ENCODE results near the gene S100A2.

S100A2 gene

GRCh38 chr1:153515504-153516394 is 49.9 kb downstream of the S100A2 start:
- DNase-seq (ENCODE audit: low read depth), result no peak
- no peak for TF ChIP-seq CTCF (IDR thresholded peaks at IDR 0.05; ENCODE audit: control insufficient read depth, insufficient read depth, low read depth, low read length, missing control alignments)
- H3K4me3 ChIP-seq (ENCODE audit: control insufficient read depth, low read depth, low read length), result no peak overlapping the region

- DNase-seq (ENCODE audit: low read depth), result no peak
- TF ChIP-seq CTCF (IDR thresholded peaks at IDR 0.05; ENCODE audit: control insufficient read depth, insufficient read depth, low read depth, low read length, missing control alignments), result no peak
- no peak overlapping the region for H3K4me3 ChIP-seq (ENCODE audit: control insufficient read depth, low read depth, low read length)
Observed at GRCh38 chr1:153513666-153514065, 52.0 kb downstream of the S100A2 start.

GRCh38 chr1:153513023-153513422 is 52.6 kb downstream of the S100A2 start:
- no peak for DNase-seq (ENCODE audit: low read depth)
- H3K4me3 ChIP-seq (ENCODE audit: control insufficient read depth, low read depth, low read length), result no peak overlapping the region
- TF ChIP-seq CTCF (IDR thresholded peaks at IDR 0.05; ENCODE audit: control insufficient read depth, insufficient read depth, low read depth, low read length, missing control alignments), result no peak
